ENCODE measurements around the gene PCBP1. TPM values are rescaled to one million over a fixed set of nuclear protein-coding genes. Genes with fewer than 3 reads are reported as not detected.

PCBP1 gene
- total and polyA plus RNA-seq, 10 donors = 254 to 351 (median 286) TPM

GRCh38 chr2:70111752-70112591 is 24.7 kb downstream of the PCBP1 start:
- DNase-seq = peak; percentile 62
- no peaks in the 10 kb centered on the region for H3K36me3 ChIP-seq
- H3K4me1 ChIP-seq = peaks cover 21 to 79% (median 64%) of the 10 kb centered on the region in 6 donors
- H3K27me3 ChIP-seq (replicated peaks in 1 of 7) = no peaks in the 10 kb centered on the region
- peak overlapping the region in 1 of 8 donors; percentile 22 for H3K4me3 ChIP-seq
- TF ChIP-seq POLR2A (IDR thresholded peaks at IDR 0.05) (no peak), POLR2AphosphoS5 (IDR thresholded peaks at IDR 0.05) (no peak), CTCF (IDR thresholded peaks at IDR 0.05 in 8 of 11, conservative IDR thresholded peaks at IDR 0.05 in 3 of 11) (no peak)
- H3K27ac ChIP-seq = peak overlapping the region in 7 of 8 donors; percentile 36 to 90 (median 82)
- H3K9me3 ChIP-seq = no peaks in the 10 kb centered on the region
- WGBS, 5 donors = 92 to 96% (median 94%) methylated on average over 7 of the region's 7 CpGs
- intact Hi-C loops (cut with DNase I; ENCODE audit: low total_unique reads) = no loop called here

GRCh38 chr2:70113359-70114070 is 26.2 kb downstream of the PCBP1 start:
- no peak overlapping the region for H3K4me3 ChIP-seq
- H3K9me3 ChIP-seq = no peaks in the 10 kb centered on the region
- intact Hi-C loops (cut with DNase I; ENCODE audit: low total_unique reads) = no loop called here
- no peak overlapping the region for H3K27ac ChIP-seq
- H3K4me1 ChIP-seq = peaks cover 21 to 79% (median 63%) of the 10 kb centered on the region in 6 donors
- TF ChIP-seq CTCF (IDR thresholded peaks at IDR 0.05 in 8 of 11, conservative IDR thresholded peaks at IDR 0.05 in 3 of 11) (no peak), POLR2A (IDR thresholded peaks at IDR 0.05) (no peak), POLR2AphosphoS5 (IDR thresholded peaks at IDR 0.05) (no peak)
- no peak for DNase-seq
- 86 to 96% (median 91%) methylated on average over 4 of the region's 4 CpGs for WGBS, 5 donors
- H3K36me3 ChIP-seq = no peaks in the 10 kb centered on the region
- no peaks in the 10 kb centered on the region for H3K27me3 ChIP-seq (replicated peaks in 1 of 7)

- WGBS, 5 donors = 37 to 50% (median 48%) methylated on average over 8 of the region's 8 CpGs
- H3K4me3 ChIP-seq = no peak overlapping the region
- peak; percentile 79 for DNase-seq
- no peaks in the 10 kb centered on the region for H3K27me3 ChIP-seq (replicated peaks in 1 of 7)
- peaks cover 27 to 78% (median 63%) of the 10 kb centered on the region in 6 donors for H3K4me1 ChIP-seq
- H3K9me3 ChIP-seq = no peaks in the 10 kb centered on the region
- H3K27ac ChIP-seq = peak overlapping the region; percentile 49 to 100 (median 76)
- H3K36me3 ChIP-seq = no peaks in the 10 kb centered on the region
- intact Hi-C loops (cut with DNase I; ENCODE audit: low total_unique reads) = no loop called here
- TF ChIP-seq POLR2AphosphoS5 (IDR thresholded peaks at IDR 0.05) (peak in 1 of 3 donors; percentile 23), POLR2A (IDR thresholded peaks at IDR 0.05) (no peak)
Observed at GRCh38 chr2:70115646-70116442, 28.6 kb downstream of the PCBP1 start.

- Histone ChIP-seq H3K4me3 (no peak overlapping the region), H3K27me3 (replicated peaks in 1 of 7) (no peaks in the 10 kb centered on the region), H3K9me3 (no peaks in the 10 kb centered on the region), H3K4me1 (peaks cover 33 to 78% (median 63%) of the 10 kb centered on the region in 6 donors), H3K27ac (peak overlapping the region in 7 of 8 donors; percentile 34 to 100 (median 80)), H3K36me3 (no peaks in the 10 kb centered on the region)
- TF ChIP-seq CTCF (IDR thresholded peaks at IDR 0.05 in 8 of 11, conservative IDR thresholded peaks at IDR 0.05 in 3 of 11) (no peak), POLR2A (IDR thresholded peaks at IDR 0.05) (no peak), POLR2AphosphoS5 (IDR thresholded peaks at IDR 0.05) (no peak)
- 85 to 91% (median 87%) methylated on average over 2 of the region's 2 CpGs for WGBS, 5 donors
- intact Hi-C loops (cut with DNase I; ENCODE audit: low total_unique reads) = no loop called here
- DNase-seq = no peak
Observed at GRCh38 chr2:70116936-70117552, 29.8 kb downstream of the PCBP1 start.
